GM23338 (cell line): Measurements from ENCODE around the gene HDAC8. TPM values are rescaled to one million over a fixed set of nuclear protein-coding genes. Genes with fewer than 3 reads are reported as not detected.

Experiments used
- ATAC-seq: fragments of 200-7000 bp; cut with Tn5 transposase; 3 replicates; pipeline ENCODE4 v1.9.1; 2020
- DNase-seq: peaks from one replicate; pipeline ENCODE4 v3.0.0-alpha.2; 2015; ENCODE audit warnings: low spot score
- H2AFZ ChIP-seq: fragments of 200-600 bp; sonication (generic); 2 replicates; pipeline ENCODE4 v1.8.0; 2016; ENCODE audit warnings: antibody characterized with exemption, mild to moderate bottlenecking, moderate library complexity
- H3F3A ChIP-seq: fragments of 200-600 bp; sonication (generic); replicated peaks from 2 replicates; pipeline ENCODE4 v1.8.0; 2017; ENCODE audit warnings: antibody characterized with exemption, mixed run types, low read depth
- H3K27ac ChIP-seq: fragments of 200-600 bp; sonication (generic); 2 replicates; pipeline ENCODE4 v1.6.1; 2016; ENCODE audit warnings: low read depth
- H3K27me3 ChIP-seq: fragments of 200-600 bp; sonication (generic); 2 replicates; pipeline ENCODE4 v1.8.0; 2016; ENCODE audit warnings: mild to moderate bottlenecking, mixed run types, moderate library complexity; ENCODE audit not compliant: insufficient read depth
- H3K36me3 ChIP-seq: fragments of 200-600 bp; sonication (generic); 2 replicates; pipeline ENCODE4 v1.8.0; 2016; ENCODE audit warnings: mild to moderate bottlenecking; ENCODE audit not compliant: insufficient read depth
- H3K4me1 ChIP-seq: fragments of 200-600 bp; sonication (generic); 2 replicates; pipeline ENCODE4 v1.8.0; 2016; ENCODE audit warnings: mild to moderate bottlenecking, moderate library complexity; ENCODE audit not compliant: insufficient read depth
- H3K4me2 ChIP-seq: fragments of 200-600 bp; sonication (generic); 2 replicates; pipeline ENCODE4 v1.7.1; 2017; ENCODE audit warnings: mixed run types
- H3K4me3 ChIP-seq: fragments of 200-600 bp; sonication (generic); 2 replicates; pipeline ENCODE4 v1.6.1; 2016; ENCODE audit warnings: mixed run types
- H3K79me2 ChIP-seq: fragments of 200-600 bp; sonication (generic); replicated peaks from 2 replicates; pipeline ENCODE4 v1.8.0; 2017; ENCODE audit warnings: mild to moderate bottlenecking; ENCODE audit not compliant: insufficient read depth
- H3K9me2 ChIP-seq: fragments of 200-600 bp; sonication (generic); 2 replicates; pipeline ENCODE4 v1.8.0; 2017; ENCODE audit not compliant: insufficient read depth
- H4K20me1 ChIP-seq: fragments of 200-600 bp; sonication (generic); replicated peaks from 2 replicates; pipeline ENCODE4 v1.8.0; 2017; ENCODE audit warnings: mild to moderate bottlenecking; ENCODE audit not compliant: insufficient read depth
- H3K27ac Mint-ChIP-seq: 2 replicates; pipeline ENCODE4 v1.8.0; 2020; ENCODE audit warnings: inconsistent platforms, mild to moderate bottlenecking, moderate library complexity, mixed read lengths
- H3K27me3 Mint-ChIP-seq: 3 replicates; pipeline ENCODE4 v1.8.0; 2022; ENCODE audit warnings: low read depth, mild to moderate bottlenecking, moderate library complexity, mixed read lengths, inconsistent platforms; ENCODE audit not compliant: insufficient read depth, poor library complexity
- H3K36me3 Mint-ChIP-seq: 3 replicates; pipeline ENCODE4 v1.8.0; 2021; ENCODE audit warnings: low read depth, mild to moderate bottlenecking, inconsistent platforms, moderate library complexity, mixed read lengths
- H3K4me1 Mint-ChIP-seq: 3 replicates; pipeline ENCODE4 v1.8.0; 2020; ENCODE audit warnings: mild to moderate bottlenecking, inconsistent platforms, mixed read lengths
- H3K4me3 Mint-ChIP-seq: 3 replicates; pipeline ENCODE4 v1.8.0; 2021; ENCODE audit warnings: moderate library complexity, mild to moderate bottlenecking, inconsistent platforms, mixed read lengths
- H3K9me3 Mint-ChIP-seq: 3 replicates; pipeline ENCODE4 v1.8.0; 2020; ENCODE audit warnings: moderate library complexity, mild to moderate bottlenecking, inconsistent platforms, mixed read lengths
- CREB1 ChIP-seq: fragments of 250-450 bp; sonication (Bioruptor Pico); IDR thresholded peaks from 2 replicates; pipeline ENCODE4 v1.5.0; 2020; ENCODE audit warnings: low read depth, mild to moderate bottlenecking, moderate library complexity
- CTCF ChIP-seq, 2 experiments: fragments of 200-600 bp in 1 of 2; sonication (generic) in 1 of 2; conservative IDR thresholded peaks; 2 replicates each; pipeline versions ENCODE4 v1.5.1 to v1.6.1; 2016 to 2017; ENCODE audit warnings: antibody characterized with exemption in 2 of 2, low read depth in 2 of 2, mild to moderate bottlenecking in 2 of 2, moderate library complexity in 1 of 2
- EZH2 ChIP-seq: fragments of 200-600 bp; sonication (generic); IDR thresholded peaks from one replicate; pipeline ENCODE4 v1.8.0; 2017; ENCODE audit warnings: antibody characterized with exemption, mild to moderate bottlenecking, low read depth; ENCODE audit not compliant: unreplicated experiment
- EZH2phosphoT487 ChIP-seq: fragments of 200-600 bp; sonication (generic); IDR thresholded peaks from one replicate; pipeline ENCODE4 v1.8.1; 2018; ENCODE audit warnings: antibody characterized with exemption; ENCODE audit not compliant: unreplicated experiment
- JUNB ChIP-seq: IDR thresholded peaks from one replicate; pipeline ENCODE4 v1.6.1; 2016; ENCODE audit warnings: antibody characterized with exemption; ENCODE audit not compliant: unreplicated experiment
- NANOG ChIP-seq: IDR thresholded peaks from 2 replicates; pipeline ENCODE4 v1.6.1; 2016; ENCODE audit warnings: antibody characterized with exemption, borderline replicate concordance
- POLR2AphosphoS5 ChIP-seq: IDR thresholded peaks from 2 replicates; pipeline ENCODE4 v1.6.1; 2016; ENCODE audit warnings: antibody characterized with exemption, low read depth
- REST ChIP-seq: IDR thresholded peaks from one replicate; pipeline ENCODE4 v1.6.1; 2018; ENCODE audit warnings: antibody characterized with exemption; ENCODE audit not compliant: unreplicated experiment
- STAT1 ChIP-seq: IDR thresholded peaks from one replicate; pipeline ENCODE4 v1.6.1; 2016; ENCODE audit warnings: antibody characterized with exemption; ENCODE audit not compliant: unreplicated experiment
- ZNF114 ChIP-seq: fragments of 250-450 bp; sonication (Bioruptor Pico); IDR thresholded peaks from 2 replicates; pipeline ENCODE4 v1.5.0; 2020; ENCODE audit warnings: mild to moderate bottlenecking, moderate library complexity
- ZNF331 ChIP-seq: fragments of 250-450 bp; sonication (Bioruptor Pico); IDR thresholded peaks from 2 replicates; pipeline ENCODE4 v1.5.0; 2020; ENCODE audit warnings: low read depth, mild to moderate bottlenecking, moderate library complexity
- ZNF462 ChIP-seq: fragments of 250-450 bp; sonication (Bioruptor Pico); IDR thresholded peaks from 2 replicates; pipeline ENCODE4 v1.5.0; 2020; ENCODE audit warnings: mild to moderate bottlenecking, moderate library complexity
- polyA plus RNA-seq: library from polyadenylated mRNA; unstranded; fragments of >200 nt; fragmentation: Nextera tagmentation; extraction: Ambion mirVana; gene quantifications from 2 replicates; pipeline ENCODE4 v1.2.1, GENCODE V29; 2016
- total RNA-seq: library from RNA; depleted of rRNA; stranded (reverse); fragments of >200 nt; shearing (Covaris generic); gene quantifications from 2 replicates; pipeline ENCODE4 v1.2.3, GENCODE V29; 2014
- TF ChIP-seq, protein P1 (sequence below): IDR thresholded peaks from 2 replicates; pipeline ENCODE4 v1.6.1; 2016; ENCODE audit warnings: antibody characterized with exemption

Gene HDAC8
- total and polyA plus RNA-seq, 2 experiments from 2014 or later: 21.6 to 28.7 TPM

- Mint-ChIP-seq H3K27ac (no peak overlapping the region), H3K36me3 (peaks cover 5% of the 10 kb centered on the region; the same call in 1 of the 3 replicates), H3K4me1 (peaks cover 28% of the 10 kb centered on the region), H3K27me3 (peaks cover 12% of the 10 kb centered on the region), H3K4me3 (no peak overlapping the region), H3K9me3 (no peaks in the 10 kb centered on the region)
- H3K4me2 ChIP-seq: no peak overlapping the region
- no peak overlapping the region for H3K27ac ChIP-seq
- H3F3A ChIP-seq: no peaks in the 10 kb centered on the region
- peaks cover 16% of the 10 kb centered on the region for H3K4me1 ChIP-seq
- TF ChIP-seq STAT1: no peak
- no peak for TF ChIP-seq EZH2
- TF ChIP-seq CREB1 (CRISPR knock-in tag): no peak
- no peak for TF ChIP-seq CTCF (conservative IDR thresholded peaks at IDR 0.05; ENCODE audit: low read depth in 2 of 2)
- no peak for TF ChIP-seq REST
- TF ChIP-seq, protein P1, sequence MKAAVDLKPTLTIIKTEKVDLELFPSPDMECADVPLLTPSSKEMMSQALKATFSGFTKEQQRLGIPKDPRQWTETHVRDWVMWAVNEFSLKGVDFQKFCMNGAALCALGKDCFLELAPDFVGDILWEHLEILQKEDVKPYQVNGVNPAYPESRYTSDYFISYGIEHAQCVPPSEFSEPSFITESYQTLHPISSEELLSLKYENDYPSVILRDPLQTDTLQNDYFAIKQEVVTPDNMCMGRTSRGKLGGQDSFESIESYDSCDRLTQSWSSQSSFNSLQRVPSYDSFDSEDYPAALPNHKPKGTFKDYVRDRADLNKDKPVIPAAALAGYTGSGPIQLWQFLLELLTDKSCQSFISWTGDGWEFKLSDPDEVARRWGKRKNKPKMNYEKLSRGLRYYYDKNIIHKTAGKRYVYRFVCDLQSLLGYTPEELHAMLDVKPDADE: no peak
- no peak for TF ChIP-seq EZH2phosphoT487
- TF ChIP-seq ZNF462 (CRISPR knock-in tag): no peak
- TF ChIP-seq JUNB: no peak
- no peak for TF ChIP-seq ZNF114 (CRISPR knock-in tag)
- TF ChIP-seq ZNF331 (CRISPR knock-in tag): no peak
- no peak for TF ChIP-seq POLR2AphosphoS5
- no peak for TF ChIP-seq NANOG
- no peaks in the 10 kb centered on the region for H3K36me3 ChIP-seq
- H3K9me2 ChIP-seq: no peaks in the 10 kb centered on the region
- H3K27me3 ChIP-seq: no peaks in the 10 kb centered on the region
- no peak for ATAC-seq
- no peak overlapping the region for H3K4me3 ChIP-seq
- no peaks in the 10 kb centered on the region for H3K79me2 ChIP-seq
- no peak for DNase-seq
- H2AFZ ChIP-seq: no peak overlapping the region
- no peaks in the 10 kb centered on the region for H4K20me1 ChIP-seq
Observed at GRCh38 chrX:72349190-72349589, 223.5 kb downstream of the HDAC8 start.
